ENCODE results near the gene SORCS2.

SORCS2 gene

GRCh38 chr4:7530932-7531639, 338.7 kb downstream of the SORCS2 start:
- Histone ChIP-seq H2AFZ (ENCODE audit: low read depth, low read length) (no peak overlapping the region), H3K9ac (ENCODE audit: low read depth, low read length) (no peak overlapping the region), H4K20me1 (ENCODE audit: insufficient read depth, low read length) (no peaks in the 10 kb centered on the region; the same call in 1 of the 2 replicates), H3K79me2 (ENCODE audit: insufficient read depth, low read length) (no peaks in the 10 kb centered on the region), H3K4me3 (ENCODE audit: low read depth in 1 of 2, low read length in 2 of 2) (no peak overlapping the region), H3K9me3 (ENCODE audit: insufficient read depth, low read length, severe bottlenecking) (no peaks in the 10 kb centered on the region), H3K27me3 (ENCODE audit: insufficient read depth, low read length, poor library complexity) (peaks cover 8% of the 10 kb centered on the region), H3K4me1 (ENCODE audit: insufficient read depth, low read length) (no peaks in the 10 kb centered on the region), H3K4me2 (ENCODE audit: insufficient read depth, low read length) (no peak overlapping the region), H3K27ac (ENCODE audit: low read length) (no peak overlapping the region), H3K36me3 (ENCODE audit: insufficient read depth, low read length) (no peaks in the 10 kb centered on the region)
- DNase-seq: no peak
- no peak for ATAC-seq (ENCODE audit: insufficient read depth, low read depth)
- TF ChIP-seq CTCF (IDR thresholded peaks at IDR 0.05; ENCODE audit: borderline replicate concordance, extremely low read depth, low read length, poor library complexity, severe bottlenecking) (no peak), EZH2 (IDR thresholded peaks at IDR 0.05; ENCODE audit: borderline replicate concordance, low read depth, low read length, severe bottlenecking) (no peak)

- ATAC-seq (ENCODE audit: insufficient read depth, low read depth): no peak
- TF ChIP-seq EZH2 (IDR thresholded peaks at IDR 0.05; ENCODE audit: borderline replicate concordance, low read depth, low read length, severe bottlenecking) (no peak), CTCF (IDR thresholded peaks at IDR 0.05; ENCODE audit: borderline replicate concordance, extremely low read depth, low read length, poor library complexity, severe bottlenecking) (no peak)
These were observed 339.3 kb downstream of the SORCS2 start for GRCh38 chr4:7531640-7531994.

GRCh38 chr4:7532043-7532442, 339.7 kb downstream of the SORCS2 start:
- Histone ChIP-seq H3K9ac (ENCODE audit: low read depth, low read length) (no peak overlapping the region), H3K4me2 (ENCODE audit: insufficient read depth, low read length) (no peak overlapping the region), H3K9me3 (ENCODE audit: insufficient read depth, low read length, severe bottlenecking) (no peaks in the 10 kb centered on the region), H4K20me1 (ENCODE audit: insufficient read depth, low read length) (no peaks in the 10 kb centered on the region; the same call in 1 of the 2 replicates), H3K36me3 (ENCODE audit: insufficient read depth, low read length) (no peaks in the 10 kb centered on the region), H3K27me3 (ENCODE audit: insufficient read depth, low read length, poor library complexity) (peaks cover 8% of the 10 kb centered on the region), H3K27ac (ENCODE audit: low read length) (no peak overlapping the region), H2AFZ (ENCODE audit: low read depth, low read length) (no peak overlapping the region), H3K4me3 (ENCODE audit: low read depth in 1 of 2, low read length in 2 of 2) (no peak overlapping the region), H3K79me2 (ENCODE audit: insufficient read depth, low read length) (no peaks in the 10 kb centered on the region), H3K4me1 (ENCODE audit: insufficient read depth, low read length) (no peaks in the 10 kb centered on the region)
- ATAC-seq (ENCODE audit: insufficient read depth, low read depth): no peak
- TF ChIP-seq EZH2 (IDR thresholded peaks at IDR 0.05; ENCODE audit: borderline replicate concordance, low read depth, low read length, severe bottlenecking): no peak
- TF ChIP-seq CTCF (IDR thresholded peaks at IDR 0.05; ENCODE audit: borderline replicate concordance, extremely low read depth, low read length, poor library complexity, severe bottlenecking): no peak
- DNase-seq: no peak

More at GRCh38 chr4:7531640-7531994, 339.3 kb downstream of the SORCS2 start:
- Histone ChIP-seq H3K9ac (ENCODE audit: low read depth, low read length) (no peak overlapping the region), H4K20me1 (ENCODE audit: insufficient read depth, low read length) (no peaks in the 10 kb centered on the region; the same call in 1 of the 2 replicates), H3K27me3 (ENCODE audit: insufficient read depth, low read length, poor library complexity) (peaks cover 8% of the 10 kb centered on the region), H3K4me1 (ENCODE audit: insufficient read depth, low read length) (no peaks in the 10 kb centered on the region), H3K4me3 (ENCODE audit: low read depth in 1 of 2, low read length in 2 of 2) (no peak overlapping the region), H3K36me3 (ENCODE audit: insufficient read depth, low read length) (no peaks in the 10 kb centered on the region), H3K9me3 (ENCODE audit: insufficient read depth, low read length, severe bottlenecking) (no peaks in the 10 kb centered on the region), H3K27ac (ENCODE audit: low read length) (no peak overlapping the region), H3K4me2 (ENCODE audit: insufficient read depth, low read length) (no peak overlapping the region), H2AFZ (ENCODE audit: low read depth, low read length) (no peak overlapping the region), H3K79me2 (ENCODE audit: insufficient read depth, low read length) (no peaks in the 10 kb centered on the region)
- no peak for DNase-seq
